IPS DF 6.9 (cell line): ENCODE data around the gene FASTKD2.

ENCODE experiments used
- DNase-seq: peaks from one replicate; pipeline ENCODE4 v3.0.0-alpha.2; 2013; ENCODE audit warnings: low read depth, low spot score
- H3K27ac ChIP-seq: one replicate; pipeline ENCODE4 v1.5.1; 2013; ENCODE audit warnings: low read length, control low read depth
- H3K27me3 ChIP-seq: 2 replicates; pipeline ENCODE4 v1.6.1; 2013; ENCODE audit warnings: mild to moderate bottlenecking, low read length; ENCODE audit not compliant: control insufficient read depth, insufficient read depth
- H3K36me3 ChIP-seq: 2 replicates; pipeline ENCODE4 v1.6.1; 2013; ENCODE audit warnings: low read length; ENCODE audit not compliant: control insufficient read depth, insufficient read depth
- H3K4me1 ChIP-seq: 2 replicates; pipeline ENCODE4 v1.6.1; 2013; ENCODE audit warnings: low read length; ENCODE audit not compliant: control insufficient read depth, insufficient read depth
- H3K4me3 ChIP-seq: 2 replicates; pipeline ENCODE4 v1.5.1; 2013; ENCODE audit warnings: mild to moderate bottlenecking, low read length
- H3K9me3 ChIP-seq: 2 replicates; pipeline ENCODE4 v1.6.1; 2013; ENCODE audit warnings: low read length, inconsistent platforms; ENCODE audit not compliant: control insufficient read depth, insufficient read depth
- WGBS: extraction: QIAGEN DNeasy Blood & Tissue Kit; methylation state at CpG from one replicate; pipeline ENCODE4 v1.1.7; 2013; ENCODE audit warnings: mixed read lengths, missing lambda C conversion rate; ENCODE audit not compliant: insufficient read length, insufficient coverage; 5-methylcytosine and 5-hydroxymethylcytosine counted together

Gene FASTKD2

DNA sequence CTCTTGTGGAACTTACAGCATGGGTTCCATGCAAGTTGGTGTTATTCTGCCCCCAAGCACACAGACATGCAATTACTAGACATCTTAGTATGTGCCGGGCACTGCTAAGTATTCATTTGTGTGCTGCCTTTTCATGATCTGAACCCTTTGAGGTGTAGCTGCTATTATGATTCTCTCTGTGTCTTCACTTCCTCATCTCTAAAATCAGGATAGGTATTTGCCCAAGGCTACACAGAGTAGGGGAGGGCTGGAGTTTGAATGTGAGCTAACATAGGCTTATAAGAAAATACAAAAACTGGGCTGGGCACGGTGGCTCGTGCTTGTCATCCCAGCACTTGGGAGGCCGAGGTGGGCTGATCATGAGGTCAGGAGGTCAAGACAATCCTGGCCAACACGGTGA, 27.2 kb downstream of the FASTKD2 start:
- WGBS: no CpG with 5 or more reads among the region's 5 CpGs

DNA sequence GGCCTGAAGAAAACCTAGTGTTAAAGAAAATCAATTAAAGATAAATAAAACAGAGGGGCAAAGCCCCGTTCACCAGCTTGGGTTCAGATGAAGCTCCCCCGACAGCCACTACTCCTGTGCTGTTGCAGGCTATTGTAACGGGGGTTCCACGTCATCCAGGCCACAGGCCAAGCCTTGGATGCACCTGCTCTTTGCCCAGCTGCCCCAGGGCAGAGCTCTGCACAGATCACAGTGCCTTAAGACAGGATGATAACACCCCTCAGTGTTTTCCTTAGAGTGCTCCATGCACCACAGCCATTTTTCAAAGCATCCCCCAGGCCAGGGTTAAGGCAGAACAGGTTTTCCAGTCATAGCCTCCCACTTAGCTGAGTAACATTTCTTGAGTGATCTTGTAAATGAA, 32.0 kb downstream of the FASTKD2 start:
- no peak overlapping the region for H3K27ac ChIP-seq
- WGBS: no CpG with 5 or more reads among the region's 4 CpGs
- no peaks in the 10 kb centered on the region for H3K27me3 ChIP-seq
- no peaks in the 10 kb centered on the region for H3K9me3 ChIP-seq
- H3K4me3 ChIP-seq: no peak overlapping the region
- H3K4me1 ChIP-seq: peaks cover 3% of the 10 kb centered on the region; the same call in 1 of the 2 replicates
- DNase-seq: no peak
- H3K36me3 ChIP-seq: no peaks in the 10 kb centered on the region

More for the DNA sequence above, 27.2 kb downstream of the FASTKD2 start:
- Histone ChIP-seq H3K27ac (no peak overlapping the region), H3K4me3 (no peak overlapping the region), H3K9me3 (no peaks in the 10 kb centered on the region), H3K27me3 (no peaks in the 10 kb centered on the region), H3K36me3 (peaks cover 11% of the 10 kb centered on the region; the same call in 1 of the 2 replicates), H3K4me1 (no peaks in the 10 kb centered on the region)
- DNase-seq: no peak

- peaks cover 5% of the 10 kb centered on the region; the same call in 1 of the 2 replicates for H3K4me1 ChIP-seq
- no peak for DNase-seq
- H3K9me3 ChIP-seq: no peaks in the 10 kb centered on the region
- no peaks in the 10 kb centered on the region for H3K36me3 ChIP-seq
- no peaks in the 10 kb centered on the region for H3K27me3 ChIP-seq
- H3K27ac ChIP-seq: no peak overlapping the region
- no CpG with 5 or more reads among the region's 5 CpGs for WGBS
- no peak overlapping the region for H3K4me3 ChIP-seq
Measured at GRCh38 chr2:206798000-206798399, 32.6 kb downstream of the FASTKD2 start.

DNA sequence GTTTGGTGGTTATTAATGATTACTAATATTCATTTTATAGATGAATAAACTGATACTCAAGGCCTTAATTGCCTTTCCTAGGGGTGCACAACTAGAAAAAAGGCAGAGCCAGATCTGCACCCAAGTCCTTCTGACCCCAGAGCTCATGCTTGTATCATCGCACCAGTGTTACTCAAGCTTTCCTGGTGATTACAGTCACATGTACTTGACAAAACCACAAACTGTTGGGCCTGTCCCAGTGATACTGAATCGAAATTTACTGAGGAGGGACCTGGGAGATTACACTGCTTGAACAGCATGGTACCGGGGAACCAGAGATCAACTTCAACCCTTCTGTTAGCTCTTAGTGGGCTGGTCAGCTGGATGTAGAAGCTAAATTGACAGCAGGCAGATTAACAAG, 33.7 kb downstream of the FASTKD2 start:
- WGBS: no CpG with 5 or more reads among the region's 3 CpGs
- Histone ChIP-seq H3K4me3 (no peak overlapping the region), H3K27me3 (no peaks in the 10 kb centered on the region), H3K4me1 (peaks cover 8% of the 10 kb centered on the region; the same call in 1 of the 2 replicates), H3K36me3 (no peaks in the 10 kb centered on the region; the same call in 1 of the 2 replicates), H3K27ac (no peak overlapping the region), H3K9me3 (no peaks in the 10 kb centered on the region)
- no peak for DNase-seq

GRCh38 chr2:206800506-206801417, 35.4 kb downstream of the FASTKD2 start:
- no CpG with 5 or more reads among the region's 12 CpGs for WGBS
- Histone ChIP-seq H3K27ac (no peak overlapping the region), H3K4me1 (peaks cover 10% of the 10 kb centered on the region; the same call in 1 of the 2 replicates), H3K36me3 (no peaks in the 10 kb centered on the region; the same call in 1 of the 2 replicates), H3K27me3 (no peaks in the 10 kb centered on the region), H3K9me3 (no peaks in the 10 kb centered on the region), H3K4me3 (no peak overlapping the region)
- no peak for DNase-seq

DNA sequence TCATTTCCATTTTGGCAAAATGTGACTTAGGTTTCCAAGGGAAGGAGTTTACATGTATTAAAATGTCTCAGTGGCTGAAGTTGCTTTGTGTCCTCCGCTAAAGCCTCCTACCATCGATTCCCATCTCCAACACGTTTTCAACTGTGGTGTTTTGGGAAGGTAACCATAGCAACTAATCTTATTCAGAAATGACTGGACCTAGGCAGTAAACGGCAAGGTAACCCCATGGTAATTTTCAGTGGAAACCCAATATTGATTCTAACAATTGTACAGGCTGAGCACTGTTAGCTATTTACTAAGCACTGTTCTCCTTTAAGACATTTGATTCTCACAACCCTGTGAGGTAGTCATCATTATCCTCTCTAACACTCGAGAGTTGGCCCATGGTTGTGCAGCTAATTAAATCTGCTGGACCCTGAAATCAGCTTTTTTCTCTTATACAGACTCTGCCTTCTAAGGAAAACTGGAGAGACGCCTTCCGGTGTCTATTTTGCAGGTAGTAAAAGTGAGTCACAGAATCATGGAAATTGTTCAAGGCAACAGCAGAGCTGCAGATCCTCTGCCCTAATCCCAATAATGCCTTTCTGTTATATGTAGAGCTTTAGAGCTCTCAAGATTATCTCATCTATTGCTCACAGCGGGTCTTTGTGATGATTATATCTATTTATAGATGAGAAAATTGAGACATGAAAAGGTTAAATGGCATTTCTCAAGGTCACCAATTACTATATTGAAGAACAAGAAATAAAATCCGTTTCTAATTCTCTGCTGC, 36.2 kb downstream of the FASTKD2 start:
- no peak overlapping the region for H3K4me3 ChIP-seq
- no peak overlapping the region for H3K27ac ChIP-seq
- H3K9me3 ChIP-seq: no peaks in the 10 kb centered on the region
- H3K27me3 ChIP-seq: no peaks in the 10 kb centered on the region
- no CpG with 5 or more reads among the region's 9 CpGs for WGBS
- H3K36me3 ChIP-seq: peaks cover 4% of the 10 kb centered on the region; the same call in 1 of the 2 replicates
- peaks cover 10% of the 10 kb centered on the region; the same call in 1 of the 2 replicates for H3K4me1 ChIP-seq
- DNase-seq: no peak

DNA sequence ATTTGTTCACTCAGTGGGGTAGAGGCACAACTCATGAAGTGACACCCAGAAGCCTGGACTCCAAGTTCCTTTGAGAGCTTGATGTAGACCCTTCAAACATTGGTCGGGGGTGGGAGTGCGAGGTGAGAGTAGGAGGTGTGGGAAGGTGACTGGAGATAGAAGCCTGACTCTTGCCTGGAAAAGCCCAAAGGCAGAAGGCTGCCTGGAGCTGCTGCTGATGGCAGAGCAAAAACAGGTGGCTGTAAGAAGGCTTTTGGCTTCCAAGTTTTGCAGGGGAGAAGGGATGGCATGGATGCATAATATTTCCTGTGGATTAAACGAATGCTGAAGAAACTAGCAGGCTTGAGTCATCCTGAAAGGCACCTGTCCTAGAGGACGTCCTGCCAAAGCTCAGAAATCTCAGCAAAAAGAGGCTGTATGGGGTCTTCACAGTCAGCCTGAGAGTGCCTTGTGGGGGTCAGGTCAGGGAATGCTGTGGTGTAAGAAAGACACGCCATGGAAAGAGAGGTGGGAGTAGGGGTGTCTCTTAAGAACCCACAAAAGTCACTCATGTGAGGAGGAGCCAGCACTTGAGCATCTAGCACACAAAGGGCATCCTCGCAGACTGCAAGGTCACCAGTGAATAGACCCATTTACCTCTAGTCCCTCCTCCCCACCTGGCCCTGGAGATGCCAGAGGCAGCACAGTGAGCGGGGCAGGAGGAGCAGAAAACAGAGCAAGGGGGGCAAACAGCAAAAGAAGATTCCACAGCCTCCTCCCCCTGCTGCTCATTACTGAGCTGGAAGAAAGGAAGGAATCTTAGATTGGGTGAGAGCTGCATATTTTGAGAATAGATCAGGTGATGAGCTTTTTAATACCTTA, 37.5 kb downstream of the FASTKD2 start:
- no peak overlapping the region for H3K27ac ChIP-seq
- H3K27me3 ChIP-seq: no peaks in the 10 kb centered on the region
- H3K36me3 ChIP-seq: peaks cover 4% of the 10 kb centered on the region; the same call in 1 of the 2 replicates
- no peak for DNase-seq
- peaks cover 10% of the 10 kb centered on the region; the same call in 1 of the 2 replicates for H3K4me1 ChIP-seq
- H3K9me3 ChIP-seq: no peaks in the 10 kb centered on the region
- no peak overlapping the region for H3K4me3 ChIP-seq
- no CpG with 5 or more reads among the region's 7 CpGs for WGBS

- DNase-seq: no peak
- peaks cover 10% of the 10 kb centered on the region; the same call in 1 of the 2 replicates for H3K4me1 ChIP-seq
- no peak overlapping the region for H3K4me3 ChIP-seq
- no CpG with 5 or more reads among the region's 5 CpGs for WGBS
- no peaks in the 10 kb centered on the region for H3K9me3 ChIP-seq
- H3K27me3 ChIP-seq: no peaks in the 10 kb centered on the region
- H3K36me3 ChIP-seq: peaks cover 4% of the 10 kb centered on the region; the same call in 1 of the 2 replicates
- H3K27ac ChIP-seq: no peak overlapping the region
Measured at GRCh38 chr2:206804326-206804725, 38.9 kb downstream of the FASTKD2 start.

- H3K27ac ChIP-seq: no peak overlapping the region
- no CpG with 5 or more reads among the region's 6 CpGs for WGBS
- DNase-seq: no peak
Measured at GRCh38 chr2:206805887-206806607, 40.6 kb downstream of the FASTKD2 start.

More at GRCh38 chr2:206805887-206806607, 40.6 kb downstream of the FASTKD2 start:
- no peaks in the 10 kb centered on the region for H3K27me3 ChIP-seq
- peaks cover 10% of the 10 kb centered on the region; the same call in 1 of the 2 replicates for H3K4me1 ChIP-seq
- no peak overlapping the region for H3K4me3 ChIP-seq
- no peaks in the 10 kb centered on the region for H3K9me3 ChIP-seq
- peaks cover 4% of the 10 kb centered on the region; the same call in 1 of the 2 replicates for H3K36me3 ChIP-seq
